IMR-90 (cell line): Measurements from ENCODE around the gene AKAP5. TPM values are rescaled to one million over a fixed set of nuclear protein-coding genes. Genes with fewer than 3 reads are reported as not detected.

Experiments used
- ATAC-seq: fragments of 200-7000 bp; cut with Tn5 transposase; 2 replicates; pipeline ENCODE4 v1.9.1; 2020; ENCODE audit warnings: low read depth, mild to moderate bottlenecking, moderate library complexity
- BruUV-seq: library from RNA; stranded (reverse); fragments of 400-500 nt; replicated peaks from 2 replicates; lab custom pipeline; 2021; lab: Mats Ljungman, UMichigan
- CTCF ChIA-PET: fragments of 300-600 bp; formaldehyde crosslinking; extraction: SDS; loops from one replicate; lab custom pipeline; 2021; ENCODE audit warnings: antibody characterized with exemption; lab: Yijun Ruan, JAX
- POLR2A ChIA-PET: fragments of 300-600 bp; sonication (Branson Sonifier 250); formaldehyde crosslinking; loops from one replicate; lab custom pipeline; 2022; ENCODE audit warnings: antibody characterized with exemption; ENCODE audit not compliant: unreplicated experiment; lab: Charles Lee
- DNase-seq: peaks from one replicate; pipeline ENCODE4 v3.0.0; 2013
- H2AFZ ChIP-seq: replicated peaks from 2 replicates; pipeline ENCODE3; 2013; ENCODE audit warnings: low read length, mild to moderate bottlenecking; ENCODE audit not compliant: poor library complexity
- H2AK5ac ChIP-seq: 2 replicates; pipeline ENCODE4 v1.6.1; 2013; ENCODE audit warnings: low read depth, low read length, inconsistent platforms
- H2AK9ac ChIP-seq: replicated peaks from 2 replicates; pipeline ENCODE3; 2013; ENCODE audit warnings: mild to moderate bottlenecking, low read depth, low read length, moderate library complexity; ENCODE audit not compliant: poor library complexity
- H2BK120ac ChIP-seq: 2 replicates; pipeline ENCODE4 v1.6.1; 2013; ENCODE audit warnings: low read depth, low read length, inconsistent platforms
- H2BK15ac ChIP-seq: 3 replicates; pipeline ENCODE4 v1.6.1; 2013; ENCODE audit warnings: low read depth, low read length, inconsistent platforms
- H2BK20ac ChIP-seq: 2 replicates; pipeline ENCODE4 v1.6.1; 2013; ENCODE audit warnings: low read depth, mild to moderate bottlenecking, inconsistent platforms, low read length, moderate library complexity
- H2BK5ac ChIP-seq: 2 replicates; pipeline ENCODE4 v1.6.1; 2013; ENCODE audit warnings: mild to moderate bottlenecking, low read depth, low read length, inconsistent platforms; ENCODE audit not compliant: poor library complexity, severe bottlenecking
- H3K14ac ChIP-seq: replicated peaks from 2 replicates; pipeline ENCODE4 v1.6.1; 2013; ENCODE audit warnings: low read depth, low read length, inconsistent platforms
- H3K18ac ChIP-seq: 2 replicates; pipeline ENCODE4 v1.6.1; 2013; ENCODE audit warnings: low read depth, low read length, control low read depth
- H3K23ac ChIP-seq: 2 replicates; pipeline ENCODE4 v1.6.1; 2013; ENCODE audit warnings: low read depth, low read length, inconsistent platforms
- H3K27ac ChIP-seq: 2 replicates; pipeline ENCODE4 v1.5.1; 2013; ENCODE audit warnings: mild to moderate bottlenecking, control low read depth, low read length; ENCODE audit not compliant: insufficient read depth
- H3K27me3 ChIP-seq: 2 replicates; pipeline ENCODE4 v1.6.1; 2013; ENCODE audit warnings: low read length; ENCODE audit not compliant: control insufficient read depth, insufficient read depth
- H3K36me3 ChIP-seq: 2 replicates; pipeline ENCODE4 v1.6.1; 2013; ENCODE audit warnings: low read length, mixed read lengths; ENCODE audit not compliant: control insufficient read depth, insufficient read depth
- H3K4ac ChIP-seq: 2 replicates; pipeline ENCODE4 v1.6.1; 2013; ENCODE audit warnings: low read depth, low read length, inconsistent platforms
- H3K4me1 ChIP-seq: 2 replicates; pipeline ENCODE4 v1.6.1; 2013; ENCODE audit warnings: low read length, mixed read lengths; ENCODE audit not compliant: control insufficient read depth, insufficient read depth
- H3K4me2 ChIP-seq: 2 replicates; pipeline ENCODE4 v1.6.1; 2013; ENCODE audit warnings: low read depth, mild to moderate bottlenecking, control low read depth, low read length, moderate library complexity
- H3K4me3 ChIP-seq: 2 replicates; pipeline ENCODE4 v1.5.1; 2013; ENCODE audit warnings: low read depth, mild to moderate bottlenecking, control low read depth, low read length, moderate library complexity; ENCODE audit not compliant: insufficient read depth
- H3K56ac ChIP-seq: 2 replicates; pipeline ENCODE4 v1.6.1; 2013; ENCODE audit warnings: low read length, inconsistent platforms; ENCODE audit not compliant: insufficient read depth; ENCODE audit errors: extremely low read depth
- H3K79me1 ChIP-seq, 2 experiments: 2 replicates each; pipeline ENCODE4 v1.6.1; 2013; ENCODE audit warnings: low read length in 2 of 2, inconsistent platforms in 1 of 2, low read depth in 1 of 2
- H3K9ac ChIP-seq: 2 replicates; pipeline ENCODE4 v1.6.1; 2013; ENCODE audit warnings: low read depth, low read length, control low read depth
- H3K9me1 ChIP-seq: 2 replicates; pipeline ENCODE4 v1.6.1; 2013; ENCODE audit warnings: low read length, inconsistent platforms; ENCODE audit not compliant: insufficient read depth
- H3K9me3 ChIP-seq: 2 replicates; pipeline ENCODE4 v1.6.1; 2013; ENCODE audit warnings: low read length; ENCODE audit not compliant: control insufficient read depth, insufficient read depth
- H4K20me1 ChIP-seq: 2 replicates; pipeline ENCODE4 v1.6.1; 2013; ENCODE audit warnings: low read length, inconsistent platforms; ENCODE audit not compliant: insufficient read depth
- H4K5ac ChIP-seq: 2 replicates; pipeline ENCODE4 v1.6.1; 2013; ENCODE audit warnings: mild to moderate bottlenecking, low read depth, low read length, control low read depth
- H4K8ac ChIP-seq, 2 experiments: 2 replicates each; pipeline ENCODE4 v1.6.1; 2013; ENCODE audit warnings: low read depth in 2 of 2, low read length in 2 of 2, control low read depth in 1 of 2, inconsistent platforms in 1 of 2
- H4K91ac ChIP-seq: 2 replicates; pipeline ENCODE4 v1.6.1; 2013; ENCODE audit warnings: low read depth, low read length, inconsistent platforms; ENCODE audit not compliant: insufficient read depth
- CEBPB ChIP-seq: IDR thresholded peaks from 2 replicates; pipeline ENCODE4 v1.6.1; 2012; ENCODE audit warnings: low read depth, low read length, improper control_type of control experiment
- ELK1 ChIP-seq: fragments of 150-350 bp; IDR thresholded peaks from 2 replicates; pipeline ENCODE4 v1.6.1; 2016; ENCODE audit warnings: low read depth, mild to moderate bottlenecking, low read length, moderate library complexity, borderline replicate concordance
- MAZ ChIP-seq: IDR thresholded peaks from 2 replicates; pipeline ENCODE4 v1.6.1; 2012; ENCODE audit warnings: low read depth, mild to moderate bottlenecking, low read length, improper control_type of control experiment, moderate library complexity, borderline replicate concordance
- WGBS, 2 experiments: methylation state at CpG; one replicate each; pipeline versions ENCODE4 v1.1.5 to v1.1.7; 2013; ENCODE audit warnings: missing lambda C conversion rate in 2 of 2; ENCODE audit not compliant: insufficient read length in 1 of 2; ENCODE audit errors: extremely low coverage in 2 of 2; 5-methylcytosine and 5-hydroxymethylcytosine counted together
- dilution Hi-C: fragments of 300-500 bp; cut with HindIII; formaldehyde crosslinking; loops from one replicate; pipeline ENCODE4 v1.14.3; 2018; ENCODE audit warnings: low sequenced_read_pairs; ENCODE audit not compliant: unreplicated experiment
- in situ Hi-C: fragments of 300-500 bp; cut with MboI; formaldehyde crosslinking; loops from 3 replicates; pipeline ENCODE4 v1.14.3; 2019; ENCODE audit warnings: low sequenced_read_pairs, inconsistent platforms, mixed read lengths
- intact Hi-C: fragments of 100-400 bp; cut with micrococcal nuclease; formaldehyde crosslinking; loops from 2 replicates; pipeline ENCODE4 v1.10.0; 2022
- polyA plus RNA-seq, 3 experiments: library from polyadenylated mRNA; depleted of rRNA; stranded (reverse); fragments of >200 nt; gene quantifications; 2 replicates each; pipeline ENCODE4 v1.2.3, GENCODE V29; 2012; ENCODE audit warnings: low replicate concordance in 1 of 3
- total RNA-seq: library from RNA; depleted of rRNA; stranded (reverse); fragments of >200 nt; gene quantifications from 2 replicates; pipeline ENCODE4 v1.2.3, GENCODE V29; 2012

AKAP5 gene
- total and polyA plus RNA-seq, 2 of the 4 experiments (the other 2 are of a cell fraction) = 0.21 to 0.72 TPM

- dilution Hi-C loops = no loop called here
- peaks cover 19% of the 10 kb centered on the region for H3K4me1 ChIP-seq
- CTCF ChIA-PET = no interaction called here
- peak overlapping the region; percentile 99 for H2AK9ac ChIP-seq
- H4K91ac ChIP-seq = peak overlapping the region; percentile 86
- H3K27me3 ChIP-seq = no peaks in the 10 kb centered on the region
- peak overlapping the region; percentile 80; the same call in 1 of the 2 replicates for H2BK120ac ChIP-seq
- H3K27ac ChIP-seq = peak overlapping the region; percentile 100
- peak overlapping the region; percentile 99 for H3K9ac ChIP-seq
- peak; percentile 48 for ATAC-seq
- peak overlapping the region; percentile 100 for H2BK5ac ChIP-seq
- peak overlapping the region; percentile 97 for H2AFZ ChIP-seq
- H2BK15ac ChIP-seq = peak overlapping the region; percentile 0; the same call in 1 of the 3 replicates
- peak; percentile 47; the same call in 1 of the 2 replicates for TF ChIP-seq CEBPB
- TF ChIP-seq ELK1 = no peak
- TF ChIP-seq MAZ = peak; percentile 55; the same call in 1 of the 2 replicates
- POLR2A ChIA-PET = interaction anchor here (0.5 to 0.7 kb wide), 4 partner anchors 15 to 233 kb away, joined by 3 to 9 read pairs (median 4); no protein-coding TSS in a partner anchor
- peaks cover 19% of the 10 kb centered on the region for H3K9me1 ChIP-seq
- intact Hi-C loops = loop anchor here (2.0 kb wide), 2 partner anchors 132 to 258 kb away; no protein-coding TSS in a partner anchor
- peak overlapping the region; percentile 77 for H3K23ac ChIP-seq
- peak; percentile 83 for DNase-seq
- peak overlapping the region; percentile 96 to 99; a peak in 3 of 4 replicates for H4K8ac ChIP-seq
- H3K18ac ChIP-seq = peak overlapping the region; percentile 38
- H3K36me3 ChIP-seq = no peaks in the 10 kb centered on the region
- H3K4ac ChIP-seq = peak overlapping the region; percentile 100
- peak overlapping the region; percentile 65 for H4K5ac ChIP-seq
- peak overlapping the region; percentile 90 for H3K14ac ChIP-seq
- H2AK5ac ChIP-seq = peak overlapping the region; percentile 59
- peak overlapping the region; percentile 100 for H3K4me2 ChIP-seq
- H3K56ac ChIP-seq = peak overlapping the region; percentile 97
- peaks cover 15 to 64% of the 10 kb centered on the region in 2 experiments for H3K79me1 ChIP-seq
- no peak overlapping the region for H2BK20ac ChIP-seq
- H3K9me3 ChIP-seq = no peaks in the 10 kb centered on the region
- 0% methylated on average over 7 of the region's 68 CpGs; no CpG with 5 or more reads in 1 of the 2 experiments for WGBS, 2 experiments
- in situ Hi-C loops = no loop called here
- peak overlapping the region; percentile 87 for H3K4me3 ChIP-seq
- peaks cover 48% of the 10 kb centered on the region for H4K20me1 ChIP-seq
- TSS peak; percentile 35 for BruUV-seq
Measured at GRCh38 chr14:64504897-64505794, 39.8 kb downstream of the AKAP5 start.
